ENCODE measurements around the gene ZEB2.

The ZEB2 gene

GRCh38 chr2:144512470-144512869 is 7.4 kb downstream of the ZEB2 start:
- FAIRE-seq: no peak

- FAIRE-seq: no peak
Measured at GRCh38 chr2:144511937-144512336, 8.0 kb downstream of the ZEB2 start.

GRCh38 chr2:144511226-144511810 is 8.6 kb downstream of the ZEB2 start:
- no peak for FAIRE-seq

- no peak for FAIRE-seq
Measured at GRCh38 chr2:144510294-144510991, 9.5 kb downstream of the ZEB2 start.

- FAIRE-seq: no peak
Measured at GRCh38 chr2:144509879-144510221, 10.1 kb downstream of the ZEB2 start.

GRCh38 chr2:144509001-144509878 is 10.7 kb downstream of the ZEB2 start:
- FAIRE-seq: no peak

GRCh38 chr2:144508172-144508851 is 11.6 kb downstream of the ZEB2 start:
- no peak for FAIRE-seq

- no peak for FAIRE-seq
Measured at GRCh38 chr2:144507441-144508171, 12.3 kb downstream of the ZEB2 start.

- FAIRE-seq: no peak
Measured at GRCh38 chr2:144505245-144505831, 14.6 kb downstream of the ZEB2 start.

- no peak for FAIRE-seq
Measured at GRCh38 chr2:144504218-144504641, 15.7 kb downstream of the ZEB2 start.

GRCh38 chr2:144503242-144503641 is 16.7 kb downstream of the ZEB2 start:
- FAIRE-seq: no peak

GRCh38 chr2:144502369-144502768 is 17.6 kb downstream of the ZEB2 start:
- no peak for FAIRE-seq

GRCh38 chr2:144501627-144502026 is 18.3 kb downstream of the ZEB2 start:
- no peak for FAIRE-seq

- FAIRE-seq: no peak
Measured at GRCh38 chr2:144501118-144501517, 18.8 kb downstream of the ZEB2 start.

- FAIRE-seq: no peak
Measured at GRCh38 chr2:144500563-144500962, 19.4 kb downstream of the ZEB2 start.

GRCh38 chr2:144498277-144498676 is 21.6 kb downstream of the ZEB2 start:
- no peak for FAIRE-seq

GRCh38 chr2:144496977-144497598 is 22.8 kb downstream of the ZEB2 start:
- FAIRE-seq: no peak

- no peak for FAIRE-seq
Measured at GRCh38 chr2:144496092-144496976, 23.6 kb downstream of the ZEB2 start.

- no peak for FAIRE-seq
Measured at GRCh38 chr2:144495227-144496091, 24.5 kb downstream of the ZEB2 start.
